ENCODE data around the gene GSN.

Gene GSN

DNA sequence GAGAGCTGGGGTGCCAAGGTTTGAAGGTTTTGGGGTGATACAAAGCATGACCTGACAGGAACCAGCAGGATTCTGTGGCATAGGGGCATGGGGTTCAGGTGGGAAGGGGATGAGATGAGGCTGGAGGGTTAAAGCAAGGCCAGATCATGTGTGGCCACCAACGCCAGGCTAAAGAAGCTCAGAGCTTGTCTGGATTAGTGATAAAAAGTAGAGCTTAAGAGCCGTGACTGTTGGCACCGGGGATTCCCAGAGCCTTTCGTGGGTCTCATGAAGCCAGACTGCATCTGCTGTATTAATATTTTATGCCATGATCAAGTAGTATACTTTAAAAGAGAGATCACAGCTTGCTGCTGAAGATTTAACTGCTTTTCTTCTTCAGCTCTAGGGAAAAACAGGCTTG, 8.5 kb upstream of the GSN start:
- no peaks in the 10 kb centered on the region for H3K4me1 ChIP-seq (ENCODE audit: control insufficient read depth, low read length)
- H3K4me2 ChIP-seq (ENCODE audit: low read length), result no peak overlapping the region
- no peak overlapping the region for H3K4me3 ChIP-seq (ENCODE audit: low read length)
- no peak overlapping the region for H3K27ac ChIP-seq (ENCODE audit: low read depth, low read length)
- H3K9me2 ChIP-seq (replicated peaks; ENCODE audit: control insufficient read depth, low read length), result no peaks in the 10 kb centered on the region
- H3K27me3 ChIP-seq (ENCODE audit: control insufficient read depth, low read length), result no peaks in the 10 kb centered on the region
- no peaks in the 10 kb centered on the region for H3K79me2 ChIP-seq (ENCODE audit: control insufficient read depth, low read length)
- no peaks in the 10 kb centered on the region for H3F3A ChIP-seq (ENCODE audit: control insufficient read depth, insufficient read depth)
- no peaks in the 10 kb centered on the region for H4K20me1 ChIP-seq (ENCODE audit: control insufficient read depth, insufficient read depth, low read depth, low read length)
- TF ChIP-seq EZH2phosphoT487 (IDR thresholded peaks at IDR 0.05; ENCODE audit: borderline replicate concordance, low read length), result no peak
- TF ChIP-seq, protein P1, sequence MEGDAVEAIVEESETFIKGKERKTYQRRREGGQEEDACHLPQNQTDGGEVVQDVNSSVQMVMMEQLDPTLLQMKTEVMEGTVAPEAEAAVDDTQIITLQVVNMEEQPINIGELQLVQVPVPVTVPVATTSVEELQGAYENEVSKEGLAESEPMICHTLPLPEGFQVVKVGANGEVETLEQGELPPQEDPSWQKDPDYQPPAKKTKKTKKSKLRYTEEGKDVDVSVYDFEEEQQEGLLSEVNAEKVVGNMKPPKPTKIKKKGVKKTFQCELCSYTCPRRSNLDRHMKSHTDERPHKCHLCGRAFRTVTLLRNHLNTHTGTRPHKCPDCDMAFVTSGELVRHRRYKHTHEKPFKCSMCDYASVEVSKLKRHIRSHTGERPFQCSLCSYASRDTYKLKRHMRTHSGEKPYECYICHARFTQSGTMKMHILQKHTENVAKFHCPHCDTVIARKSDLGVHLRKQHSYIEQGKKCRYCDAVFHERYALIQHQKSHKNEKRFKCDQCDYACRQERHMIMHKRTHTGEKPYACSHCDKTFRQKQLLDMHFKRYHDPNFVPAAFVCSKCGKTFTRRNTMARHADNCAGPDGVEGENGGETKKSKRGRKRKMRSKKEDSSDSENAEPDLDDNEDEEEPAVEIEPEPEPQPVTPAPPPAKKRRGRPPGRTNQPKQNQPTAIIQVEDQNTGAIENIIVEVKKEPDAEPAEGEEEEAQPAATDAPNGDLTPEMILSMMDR (IDR thresholded peaks at IDR 0.05; ENCODE audit: low read depth, low read length, poor library complexity, severe bottlenecking), result no peak
- no peaks in the 10 kb centered on the region for H3K9me3 ChIP-seq (ENCODE audit: control insufficient read depth, insufficient read depth, low read length)
- H3K36me3 ChIP-seq (ENCODE audit: control insufficient read depth, low read length), result no peaks in the 10 kb centered on the region

DNA sequence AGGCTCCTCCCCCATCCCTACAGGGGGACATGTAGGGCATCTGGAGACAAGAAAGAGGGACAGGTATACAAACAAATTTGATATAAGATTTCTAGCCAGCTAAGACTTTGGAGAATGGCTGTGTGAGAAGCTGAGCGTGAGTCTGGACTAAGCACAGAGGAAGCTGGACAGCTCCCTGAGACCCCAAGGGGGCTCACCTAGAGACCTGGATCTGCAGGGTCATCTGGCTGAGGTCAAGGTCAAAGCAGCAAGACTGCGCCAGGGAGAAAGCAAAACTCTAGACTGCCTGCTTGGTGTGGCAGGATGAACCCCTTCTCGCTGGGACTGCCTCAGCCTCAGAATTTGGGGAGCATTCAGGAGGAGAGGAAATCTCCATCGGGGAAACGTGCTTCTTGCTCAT, 8.0 kb upstream of the GSN start:
- no peak overlapping the region for H3K27ac ChIP-seq (ENCODE audit: low read depth, low read length)
- H4K20me1 ChIP-seq (ENCODE audit: control insufficient read depth, insufficient read depth, low read depth, low read length), result no peaks in the 10 kb centered on the region
- TF ChIP-seq, protein P1 (IDR thresholded peaks at IDR 0.05; ENCODE audit: low read depth, low read length, poor library complexity, severe bottlenecking), result no peak
- no peak for TF ChIP-seq EZH2phosphoT487 (IDR thresholded peaks at IDR 0.05; ENCODE audit: borderline replicate concordance, low read length)
- H3K9me2 ChIP-seq (replicated peaks; ENCODE audit: control insufficient read depth, low read length), result no peaks in the 10 kb centered on the region
- no peaks in the 10 kb centered on the region for H3K9me3 ChIP-seq (ENCODE audit: control insufficient read depth, insufficient read depth, low read length)
- no peaks in the 10 kb centered on the region for H3K36me3 ChIP-seq (ENCODE audit: control insufficient read depth, low read length)
- no peak overlapping the region for H3K4me3 ChIP-seq (ENCODE audit: low read length)
- no peaks in the 10 kb centered on the region for H3K27me3 ChIP-seq (ENCODE audit: control insufficient read depth, low read length)
- no peaks in the 10 kb centered on the region for H3K79me2 ChIP-seq (ENCODE audit: control insufficient read depth, low read length)
- no peaks in the 10 kb centered on the region for H3F3A ChIP-seq (ENCODE audit: control insufficient read depth, insufficient read depth)
- no peaks in the 10 kb centered on the region for H3K4me1 ChIP-seq (ENCODE audit: control insufficient read depth, low read length)
- H3K4me2 ChIP-seq (ENCODE audit: low read length), result no peak overlapping the region

DNA sequence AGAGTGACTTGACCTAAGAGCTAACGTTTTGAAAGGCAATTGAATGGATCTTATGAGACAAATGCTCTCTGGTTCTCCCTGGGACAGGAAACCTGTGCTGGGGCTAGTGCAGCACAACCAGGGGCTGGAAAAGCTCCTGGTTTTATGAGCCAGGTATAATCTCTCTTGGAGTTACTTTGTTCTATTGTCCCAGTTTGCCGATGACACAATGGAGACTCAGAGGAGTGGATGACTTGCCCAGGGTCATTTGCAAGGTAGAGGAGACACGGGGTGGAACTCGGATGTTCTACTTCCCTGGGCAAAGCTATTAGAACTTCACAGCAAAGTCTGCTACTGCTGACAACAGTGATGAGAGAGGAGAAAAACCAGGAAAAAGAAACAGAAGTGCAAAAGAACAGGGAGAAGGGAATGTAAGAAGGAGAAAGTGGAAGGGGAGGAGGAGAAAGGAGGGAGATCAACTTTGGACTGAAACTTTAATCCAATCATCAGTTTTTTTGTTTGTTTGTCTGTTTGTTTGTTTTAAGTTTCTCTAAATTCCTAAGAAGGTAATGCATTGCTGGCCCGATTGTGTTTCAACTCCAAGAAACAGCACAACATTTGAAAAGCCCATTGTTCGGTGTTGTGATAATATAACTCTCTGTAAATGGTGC, 7.4 kb upstream of the GSN start:
- no peaks in the 10 kb centered on the region for H3K36me3 ChIP-seq (ENCODE audit: control insufficient read depth, low read length)
- H3K27ac ChIP-seq (ENCODE audit: low read depth, low read length), result no peak overlapping the region
- H3F3A ChIP-seq (ENCODE audit: control insufficient read depth, insufficient read depth), result no peaks in the 10 kb centered on the region
- no peaks in the 10 kb centered on the region for H3K4me1 ChIP-seq (ENCODE audit: control insufficient read depth, low read length)
- H3K79me2 ChIP-seq (ENCODE audit: control insufficient read depth, low read length), result no peaks in the 10 kb centered on the region
- TF ChIP-seq EZH2phosphoT487 (IDR thresholded peaks at IDR 0.05; ENCODE audit: borderline replicate concordance, low read length), result no peak
- TF ChIP-seq, protein P1 (IDR thresholded peaks at IDR 0.05; ENCODE audit: low read depth, low read length, poor library complexity, severe bottlenecking), result no peak
- no peaks in the 10 kb centered on the region for H4K20me1 ChIP-seq (ENCODE audit: control insufficient read depth, insufficient read depth, low read depth, low read length)
- no peak overlapping the region for H3K4me3 ChIP-seq (ENCODE audit: low read length)
- no peaks in the 10 kb centered on the region for H3K9me3 ChIP-seq (ENCODE audit: control insufficient read depth, insufficient read depth, low read length)
- H3K4me2 ChIP-seq (ENCODE audit: low read length), result no peak overlapping the region
- H3K9me2 ChIP-seq (replicated peaks; ENCODE audit: control insufficient read depth, low read length), result no peaks in the 10 kb centered on the region
- H3K27me3 ChIP-seq (ENCODE audit: control insufficient read depth, low read length), result no peaks in the 10 kb centered on the region
